Ishikawa (cell line): ENCODE results near the gene ZFYVE21.

Experiments
- EGR1 ChIP-seq: IDR thresholded peaks from 2 replicates; pipeline ENCODE4 v1.6.1; 2012
- EP300 ChIP-seq: IDR thresholded peaks from 2 replicates; pipeline ENCODE4 v1.6.1; 2012; ENCODE audit warnings: borderline replicate concordance
- TAF1 ChIP-seq: IDR thresholded peaks from 2 replicates; pipeline ENCODE4 v1.6.1; 2012; ENCODE audit warnings: low read depth, mild to moderate bottlenecking
- YY1 ChIP-seq: IDR thresholded peaks from 2 replicates; pipeline ENCODE4 v1.6.1; 2012; ENCODE audit warnings: low read depth
- ZBTB7A ChIP-seq: IDR thresholded peaks from 2 replicates; pipeline ENCODE4 v1.6.1; 2012; ENCODE audit warnings: low read depth
- TF ChIP-seq, protein P1 (sequence below): IDR thresholded peaks from 2 replicates; pipeline ENCODE4 v1.6.1; 2012

DNA sequence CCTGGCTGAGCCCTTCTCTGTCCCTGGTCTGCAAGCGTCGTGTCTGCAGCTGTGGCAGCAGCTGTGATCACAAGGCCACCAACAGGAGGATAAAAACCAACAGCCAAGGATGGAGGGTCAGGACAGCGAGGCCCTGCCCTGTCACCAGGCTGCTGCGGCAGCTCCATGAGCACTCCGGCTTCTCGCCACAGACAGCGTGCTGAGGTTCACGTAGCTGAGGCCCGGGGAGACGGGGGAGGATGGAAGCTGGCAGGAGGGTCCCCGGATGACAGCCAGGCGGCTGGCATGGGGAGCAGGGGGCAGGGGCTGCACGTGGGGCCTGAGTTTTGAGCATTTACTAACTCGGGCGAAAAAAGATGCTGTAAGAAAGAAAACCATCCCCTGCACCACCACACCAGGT lies 5.8 kb upstream of the ZFYVE21 start:
- TF ChIP-seq TAF1 (no peak), EGR1 (no peak), ZBTB7A (no peak), YY1 (no peak), EP300 (no peak)
- TF ChIP-seq, protein P1, sequence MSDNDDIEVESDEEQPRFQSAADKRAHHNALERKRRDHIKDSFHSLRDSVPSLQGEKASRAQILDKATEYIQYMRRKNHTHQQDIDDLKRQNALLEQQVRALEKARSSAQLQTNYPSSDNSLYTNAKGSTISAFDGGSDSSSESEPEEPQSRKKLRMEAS = no peak
